Ovary (tissue), 9 donors: ENCODE results near the gene H2BK1. TPM values are rescaled to one million over a fixed set of nuclear protein-coding genes. Genes with fewer than 3 reads are reported as not detected.

ENCODE experiments used
- DNase-seq, 5 donors: peaks; one replicate each; pipeline ENCODE4 v3.0.0-alpha.2; 2019 to 2020
- H3K27ac ChIP-seq, 2 donors: fragments of 200-600 bp; one replicate each; pipeline versions ENCODE4 v1.5.1 to v1.8.0; 2019 to 2022
- H3K27me3 ChIP-seq: fragments of 200-600 bp; one replicate; pipeline ENCODE4 v1.8.0; 2022
- H3K36me3 ChIP-seq: fragments of 200-600 bp; sonication (generic); one replicate; pipeline ENCODE4 v1.5.1; 2019
- H3K4me1 ChIP-seq: one replicate; pipeline ENCODE4 v1.8.1; 2013; ENCODE audit warnings: mild to moderate bottlenecking, moderate library complexity; ENCODE audit not compliant: insufficient read depth
- H3K4me3 ChIP-seq: fragments of 200-600 bp; sonication (generic); one replicate; pipeline ENCODE4 v1.5.1; 2017
- H3K9me3 ChIP-seq, 2 donors: fragments of 200-600 bp in 1 of 2; sonication (generic) in 1 of 2; one replicate each; pipeline versions ENCODE4 v1.5.1 to v1.8.1; 2013 to 2019; ENCODE audit warnings: mild to moderate bottlenecking in 1 of 2, moderate library complexity in 1 of 2
- CTCF ChIP-seq, 3 donors: fragments of 450-650 bp in 2 of 3; fragments of 200-600 bp in 1 of 3; IDR thresholded peaks; one replicate each; pipeline versions ENCODE4 v1.5.1 to v1.8.0; 2016 to 2022; ENCODE audit warnings: antibody characterized with exemption in 3 of 3, mild to moderate bottlenecking in 1 of 3
- EP300 ChIP-seq: sonication (generic); formaldehyde crosslinking; IDR thresholded peaks from one replicate; pipeline ENCODE4 v1.6.1; 2017; ENCODE audit warnings: antibody characterized with exemption
- POLR2A ChIP-seq: fragments of 450-650 bp; IDR thresholded peaks from one replicate; pipeline ENCODE4 v1.6.1; 2017; ENCODE audit warnings: antibody characterized with exemption, mild to moderate bottlenecking, moderate library complexity
- WGBS, 3 donors: extraction: QIAGEN DNeasy Blood & Tissue Kit in 1 of 3; methylation state at CpG; one replicate each; pipeline versions ENCODE4 v1.1.5 to v1.1.7; 2013 to 2017; 5-methylcytosine and 5-hydroxymethylcytosine counted together
- intact Hi-C, 4 donors: fragments of 100-400 bp; cut with DNase I; formaldehyde crosslinking; loops; one replicate each; pipeline versions ENCODE4 v1.11.0 to v1.15.1; 2022 to 2023
- polyA plus RNA-seq, 2 donors: library from polyadenylated mRNA; stranded (reverse); fragments of 200-250 nt in 1 of 2; fragments of 350-450 nt in 1 of 2; fragmentation: Illumina TruSeq in 1 of 2; extraction: RNeasy Lipid Tissue Mini Kit (QIAGEN cat#74804) in 1 of 2; gene quantifications; one replicate each; pipeline ENCODE4 v1.2.3, GENCODE V29; 2013 to 2014
- total RNA-seq, 7 donors: library from RNA; depleted of rRNA in 2 of 7; stranded (reverse); fragments of >200 nt in 2 of 7; fragmentation: NEBNext Ultra II Directional in 3 of 7; extraction: Animal tissue kit (Norgen Biotek cat#: 25700) in 3 of 7; gene quantifications; one replicate each; pipeline versions ENCODE4 v1.1.0 to v1.2.4, GENCODE V29; 2016 to 2023
- donor health status: DM: no; HTN: no; CAD: no; lungs with moderate emphysema.
- donor health status: DM: no; HTN: no; CAD: no.
- donor health status: Bipolar disorder and iron deficiency.
- donor health status: DM: yes; HTN: yes; CAD: no.
- donor health status: DM: no; HTN: no; CAD: no.
- donor health status: DM: yes; HTN: yes; CAD: no.

Gene H2BK1
- total and polyA plus RNA-seq, 9 donors, result 0.36 to 1.3 (median 1.0) TPM; not detected in 5

- peak overlapping the region; percentile 96 for H3K4me3 ChIP-seq
- no peak for TF ChIP-seq EP300
- TF ChIP-seq POLR2A, result no peak
- TF ChIP-seq CTCF (IDR thresholded peaks at IDR 0.05), result no peak
- 5 to 11% (median 7%) methylated on average over 24 to 36 of the region's 36 CpGs for WGBS, 3 donors
- intact Hi-C loops, result no loop called here
- no peaks in the 10 kb centered on the region for H3K27me3 ChIP-seq
- peak in 2 of 5 donors; percentile 49 to 56 for DNase-seq
- no peaks in the 10 kb centered on the region for H3K36me3 ChIP-seq
- H3K4me1 ChIP-seq, result peaks cover 7% of the 10 kb centered on the region
- no peaks in the 10 kb centered on the region for H3K9me3 ChIP-seq
- peak overlapping the region; percentile 21 to 41 for H3K27ac ChIP-seq
Observed at GRCh38 chr7:151232917-151233701, 22.8 kb upstream of the H2BK1 start.

GRCh38 chr7:151232091-151232916 lies 22.0 kb upstream of the H2BK1 start, which contains the start of gene CHPF2:
CHPF2 (plus strand) TSS chr7:151232483; CDS start chr7:151234012, 1,529 bp downstream.
- H3K36me3 ChIP-seq, result no peaks in the 10 kb centered on the region
- H3K27me3 ChIP-seq, result no peaks in the 10 kb centered on the region
- peak within 1 kb of the TSS; percentile 21 to 41 for H3K27ac ChIP-seq
- TF ChIP-seq CTCF (IDR thresholded peaks at IDR 0.05) (no peak), POLR2A (peak; percentile 61), EP300 (no peak)
- peak; percentile 88 to 94 (median 92) for DNase-seq
- H3K4me3 ChIP-seq, result peak within 1 kb of the TSS; percentile 96
- 1 to 2% (median 1%) methylated on average over 56 to 79 of the region's 79 CpGs for WGBS, 3 donors
- H3K4me1 ChIP-seq, result peaks cover 7% of the 10 kb centered on the region
- intact Hi-C loops, result no loop called here
- no peaks in the 10 kb centered on the region for H3K9me3 ChIP-seq

GRCh38 chr7:151231080-151231479 lies 20.8 kb upstream of the H2BK1 start:
- no peak overlapping the region for H3K4me3 ChIP-seq
- WGBS, 3 donors, result 18 to 53% (median 19%) methylated on average over 1 of the region's 1 CpG
- no peaks in the 10 kb centered on the region for H3K36me3 ChIP-seq
- H3K27me3 ChIP-seq, result no peaks in the 10 kb centered on the region
- H3K9me3 ChIP-seq, result no peaks in the 10 kb centered on the region
- intact Hi-C loops, result no loop called here
- peaks cover 9% of the 10 kb centered on the region for H3K4me1 ChIP-seq
- no peak overlapping the region for H3K27ac ChIP-seq
- DNase-seq, result no peak
- no peak for TF ChIP-seq CTCF (IDR thresholded peaks at IDR 0.05)
- no peak for TF ChIP-seq POLR2A
- no peak for TF ChIP-seq EP300

- H3K27ac ChIP-seq, result no peak overlapping the region
- TF ChIP-seq EP300 (no peak), POLR2A (no peak), CTCF (IDR thresholded peaks at IDR 0.05) (no peak)
- no peaks in the 10 kb centered on the region for H3K27me3 ChIP-seq
- WGBS, 3 donors, result 76 to 81% (median 79%) methylated on average over 10 of the region's 10 CpGs
- H3K9me3 ChIP-seq, result no peaks in the 10 kb centered on the region
- intact Hi-C loops, result no loop called here
- no peak for DNase-seq
- no peak overlapping the region for H3K4me3 ChIP-seq
- no peaks in the 10 kb centered on the region for H3K36me3 ChIP-seq
- H3K4me1 ChIP-seq, result peaks cover 12% of the 10 kb centered on the region
Observed at GRCh38 chr7:151229249-151229648, 19.0 kb upstream of the H2BK1 start.
